Calu3 (cell line): ENCODE measurements around the gene CASK. TPM values are rescaled to one million over a fixed set of nuclear protein-coding genes. Genes with fewer than 3 reads are reported as not detected.

Source experiments
- BruUV-seq: library from RNA; stranded (reverse); fragments of 400-500 nt; replicated peaks from 2 replicates; lab custom pipeline; 2021; lab: Mats Ljungman, UMichigan
- CTCF ChIA-PET: fragments of 300-600 bp; sonication (Branson Sonifier 250); formaldehyde crosslinking; loops from one replicate; lab custom pipeline; 2022; ENCODE audit warnings: antibody characterized with exemption; lab: Charles Lee
- DNase-seq: peaks from one replicate; pipeline ENCODE4 v3.0.0; 2022
- H3K27ac Mint-ChIP-seq: one replicate; pipeline ENCODE4 v1.8.0; 2022; ENCODE audit warnings: mixed read lengths; ENCODE audit not compliant: unreplicated experiment
- H3K27me3 Mint-ChIP-seq: one replicate; pipeline ENCODE4 v1.8.0; 2022; ENCODE audit warnings: mixed read lengths; ENCODE audit not compliant: unreplicated experiment
- H3K36me3 Mint-ChIP-seq: one replicate; pipeline ENCODE4 v1.8.0; 2022; ENCODE audit warnings: mild to moderate bottlenecking, moderate library complexity, mixed read lengths; ENCODE audit not compliant: insufficient read depth, unreplicated experiment
- H3K4me1 Mint-ChIP-seq: one replicate; pipeline ENCODE4 v1.8.0; 2022; ENCODE audit warnings: mild to moderate bottlenecking, low read depth, mixed read lengths; ENCODE audit not compliant: unreplicated experiment
- H3K4me3 Mint-ChIP-seq: one replicate; pipeline ENCODE4 v1.8.0; 2022; ENCODE audit warnings: mild to moderate bottlenecking, low read depth, moderate library complexity, mixed read lengths; ENCODE audit not compliant: unreplicated experiment
- H3K9me3 Mint-ChIP-seq: one replicate; pipeline ENCODE4 v1.8.0; 2022; ENCODE audit warnings: low read depth, mixed read lengths; ENCODE audit not compliant: unreplicated experiment
- intact Hi-C: fragments of 100-400 bp; cut with micrococcal nuclease; formaldehyde crosslinking; loops from one replicate; pipeline ENCODE4 v1.10.0; 2022; ENCODE audit not compliant: unreplicated experiment
- total RNA-seq: library from RNA; stranded (reverse); gene quantifications from 2 replicates; pipeline ENCODE4 v1.2.3, GENCODE V29; 2022
- TF ChIP-seq, protein P1 (sequence below): fragments of 200-600 bp; IDR thresholded peaks from one replicate; pipeline ENCODE4 v1.8.0; 2022; ENCODE audit warnings: antibody characterized with exemption; ENCODE audit not compliant: unreplicated experiment

The CASK gene
- total RNA-seq, 1 experiment from 2014 or later, result 157 TPM

DNA sequence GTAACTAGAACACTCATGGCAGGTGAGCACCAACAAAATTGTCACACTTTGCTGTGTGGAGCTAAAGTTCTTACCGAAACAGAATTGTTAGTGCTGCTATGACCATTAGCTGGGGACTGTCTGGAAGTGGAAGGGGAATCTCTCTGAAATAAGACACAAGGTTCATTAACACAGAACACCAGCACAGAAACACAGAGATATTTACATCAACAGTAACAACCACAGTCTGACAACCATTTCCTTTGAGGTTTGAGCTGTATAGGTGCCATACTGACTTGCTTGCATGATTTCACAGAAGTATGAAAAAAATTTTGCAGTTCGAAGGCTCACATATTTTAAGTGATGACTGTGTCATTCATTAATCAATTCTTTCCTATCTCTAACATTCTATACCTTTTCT, 366.4 kb downstream of the CASK start:
- H3K4me3 Mint-ChIP-seq, result no peak overlapping the region
- no peaks in the 10 kb centered on the region for H3K9me3 Mint-ChIP-seq
- H3K4me1 Mint-ChIP-seq, result no peaks in the 10 kb centered on the region
- DNase-seq, result no peak
- BruUV-seq, result no TSS peak
- no peak overlapping the region for H3K27ac Mint-ChIP-seq
- intact Hi-C loops, result no loop called here
- peaks cover 4% of the 10 kb centered on the region for H3K36me3 Mint-ChIP-seq
- H3K27me3 Mint-ChIP-seq, result no peaks in the 10 kb centered on the region
- TF ChIP-seq, protein P1, sequence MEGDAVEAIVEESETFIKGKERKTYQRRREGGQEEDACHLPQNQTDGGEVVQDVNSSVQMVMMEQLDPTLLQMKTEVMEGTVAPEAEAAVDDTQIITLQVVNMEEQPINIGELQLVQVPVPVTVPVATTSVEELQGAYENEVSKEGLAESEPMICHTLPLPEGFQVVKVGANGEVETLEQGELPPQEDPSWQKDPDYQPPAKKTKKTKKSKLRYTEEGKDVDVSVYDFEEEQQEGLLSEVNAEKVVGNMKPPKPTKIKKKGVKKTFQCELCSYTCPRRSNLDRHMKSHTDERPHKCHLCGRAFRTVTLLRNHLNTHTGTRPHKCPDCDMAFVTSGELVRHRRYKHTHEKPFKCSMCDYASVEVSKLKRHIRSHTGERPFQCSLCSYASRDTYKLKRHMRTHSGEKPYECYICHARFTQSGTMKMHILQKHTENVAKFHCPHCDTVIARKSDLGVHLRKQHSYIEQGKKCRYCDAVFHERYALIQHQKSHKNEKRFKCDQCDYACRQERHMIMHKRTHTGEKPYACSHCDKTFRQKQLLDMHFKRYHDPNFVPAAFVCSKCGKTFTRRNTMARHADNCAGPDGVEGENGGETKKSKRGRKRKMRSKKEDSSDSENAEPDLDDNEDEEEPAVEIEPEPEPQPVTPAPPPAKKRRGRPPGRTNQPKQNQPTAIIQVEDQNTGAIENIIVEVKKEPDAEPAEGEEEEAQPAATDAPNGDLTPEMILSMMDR, result no peak
- CTCF ChIA-PET, result no interaction called here

DNA sequence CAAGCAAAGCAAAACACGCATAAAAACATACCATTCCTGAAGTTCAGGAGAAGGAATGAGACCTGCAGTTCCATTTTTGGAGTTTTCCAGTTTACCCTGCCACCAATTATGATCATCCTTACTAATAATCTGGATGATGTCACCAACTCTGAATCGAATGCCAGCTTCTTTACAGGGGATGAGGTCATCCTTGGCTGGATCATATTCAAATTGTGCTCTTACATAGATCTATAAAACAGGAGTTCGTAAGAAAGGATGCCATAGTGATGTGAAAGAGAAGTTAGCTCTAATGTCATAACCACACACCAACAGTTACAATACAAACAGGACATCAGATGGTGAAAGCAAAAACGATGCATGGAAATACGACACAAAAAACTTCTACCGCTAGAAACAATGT, 369.7 kb downstream of the CASK start:
- Mint-ChIP-seq H3K27me3 (no peaks in the 10 kb centered on the region), H3K4me1 (peaks cover 6% of the 10 kb centered on the region), H3K36me3 (peaks cover 10% of the 10 kb centered on the region), H3K4me3 (no peak overlapping the region), H3K9me3 (no peaks in the 10 kb centered on the region), H3K27ac (no peak overlapping the region)
- intact Hi-C loops, result no loop called here
- no peak for DNase-seq
- CTCF ChIA-PET, result no interaction called here
- no TSS peak for BruUV-seq
- TF ChIP-seq, protein P1, result no peak

DNA sequence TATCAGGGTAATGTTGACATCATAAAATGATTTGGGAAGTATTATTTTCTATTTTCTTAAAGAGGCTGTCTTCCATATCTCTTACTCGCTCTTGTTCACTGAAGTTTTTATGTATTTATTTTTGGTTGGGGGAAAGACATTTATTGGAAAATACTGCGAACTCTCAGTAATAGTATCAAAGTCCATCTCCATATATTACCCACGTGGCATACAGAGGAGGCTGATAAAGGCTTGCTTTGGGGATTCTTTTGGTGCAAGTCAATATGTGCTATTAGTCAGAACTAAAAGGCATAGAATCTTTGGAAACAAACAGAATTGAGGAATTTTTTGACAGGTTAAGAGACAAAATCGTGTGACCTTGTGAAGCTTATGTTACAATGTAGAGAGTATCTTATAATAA, 374.9 kb downstream of the CASK start:
- no peak overlapping the region for H3K4me3 Mint-ChIP-seq
- H3K9me3 Mint-ChIP-seq, result no peaks in the 10 kb centered on the region
- peaks cover 21% of the 10 kb centered on the region for H3K4me1 Mint-ChIP-seq
- CTCF ChIA-PET, result interaction anchor here (0.7 kb wide), 1 partner anchor 10 kb away, joined by 3 read pairs; no protein-coding TSS in a partner anchor
- peaks cover 6% of the 10 kb centered on the region for H3K36me3 Mint-ChIP-seq
- no peak overlapping the region for H3K27ac Mint-ChIP-seq
- intact Hi-C loops, result no loop called here
- no TSS peak for BruUV-seq
- H3K27me3 Mint-ChIP-seq, result no peaks in the 10 kb centered on the region
- TF ChIP-seq, protein P1, result no peak
- DNase-seq, result no peak

DNA sequence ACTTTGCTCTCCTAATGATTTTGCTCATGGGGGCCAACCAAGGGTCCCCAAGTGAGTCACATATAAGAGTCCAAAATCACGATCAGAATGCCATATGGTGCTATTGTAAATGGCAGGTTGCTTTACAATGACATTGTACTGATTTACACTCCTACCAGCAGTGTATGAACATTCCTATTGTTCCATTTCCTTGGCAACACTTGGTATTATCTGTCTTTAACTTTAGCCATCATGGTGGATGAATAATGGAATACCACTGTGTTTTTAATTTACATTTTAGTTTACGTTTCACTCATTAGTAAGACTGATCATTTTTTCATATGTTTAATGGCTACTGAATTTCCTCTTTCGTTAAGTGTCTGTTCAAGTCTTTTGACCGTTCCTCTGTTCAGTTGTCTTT, 379.7 kb downstream of the CASK start:
- TF ChIP-seq, protein P1, result no peak
- CTCF ChIA-PET, result no interaction called here
- no peaks in the 10 kb centered on the region for H3K9me3 Mint-ChIP-seq

More for the DNA sequence above, 379.7 kb downstream of the CASK start:
- H3K27me3 Mint-ChIP-seq, result no peaks in the 10 kb centered on the region
- no peaks in the 10 kb centered on the region for H3K36me3 Mint-ChIP-seq
- no peak overlapping the region for H3K27ac Mint-ChIP-seq
- intact Hi-C loops, result no loop called here
- no TSS peak for BruUV-seq
- no peak for DNase-seq
- peaks cover 15% of the 10 kb centered on the region for H3K4me1 Mint-ChIP-seq
- no peak overlapping the region for H3K4me3 Mint-ChIP-seq
